ENCODE results near the gene UBL3. TPM values are rescaled to one million over a fixed set of nuclear protein-coding genes. Genes with fewer than 3 reads are reported as not detected.

The UBL3 gene
- total RNA-seq, 4 donors from 2014 or later, result 23.4 to 35.0 (median 33.3) TPM

DNA sequence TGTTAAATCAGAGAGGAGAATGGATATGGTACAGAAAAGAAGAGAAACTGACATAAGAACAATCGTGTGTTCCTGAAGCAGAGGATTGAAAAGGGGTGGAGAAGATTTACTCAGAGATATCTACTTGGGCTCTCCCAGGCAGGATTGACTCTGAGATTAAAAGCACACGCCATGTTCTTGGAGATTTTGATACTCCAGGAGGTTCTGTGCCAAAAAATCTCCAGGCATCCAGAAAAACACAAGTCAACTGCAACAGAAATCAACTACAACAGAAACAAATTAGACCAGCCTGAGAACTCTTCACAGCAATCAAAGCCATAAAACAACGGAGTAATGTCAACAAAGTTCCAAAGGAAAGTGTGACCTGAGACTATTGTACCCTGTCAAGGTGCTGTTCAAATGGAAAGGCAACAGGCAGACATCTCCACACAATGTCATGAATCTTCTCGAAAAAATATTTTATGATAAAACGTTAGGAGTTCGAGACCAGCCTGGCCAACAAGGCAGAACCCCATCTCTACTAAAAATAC, 104.2 kb downstream of the UBL3 start:
- Histone ChIP-seq H3K4me3 (no peak overlapping the region), H3K36me3 (no peaks in the 10 kb centered on the region), H3K9me3 (no peaks in the 10 kb centered on the region), H3K27ac (no peak overlapping the region), H3K4me1 (peaks cover 0 to 14% (median 0%) of the 10 kb centered on the region in 4 donors), H3K27me3 (no peaks in the 10 kb centered on the region)
- 62 to 64% methylated on average over 6 of the region's 6 CpGs for WGBS, 2 donors
- DNase-seq (ENCODE audit: low spot score in 2 of 2), result no peak
- no peak for TF ChIP-seq EP300 (IDR thresholded peaks at IDR 0.05)
- TF ChIP-seq POLR2A (IDR thresholded peaks at IDR 0.05), result no peak
- TF ChIP-seq CTCF (IDR thresholded peaks at IDR 0.05), result no peak

DNA sequence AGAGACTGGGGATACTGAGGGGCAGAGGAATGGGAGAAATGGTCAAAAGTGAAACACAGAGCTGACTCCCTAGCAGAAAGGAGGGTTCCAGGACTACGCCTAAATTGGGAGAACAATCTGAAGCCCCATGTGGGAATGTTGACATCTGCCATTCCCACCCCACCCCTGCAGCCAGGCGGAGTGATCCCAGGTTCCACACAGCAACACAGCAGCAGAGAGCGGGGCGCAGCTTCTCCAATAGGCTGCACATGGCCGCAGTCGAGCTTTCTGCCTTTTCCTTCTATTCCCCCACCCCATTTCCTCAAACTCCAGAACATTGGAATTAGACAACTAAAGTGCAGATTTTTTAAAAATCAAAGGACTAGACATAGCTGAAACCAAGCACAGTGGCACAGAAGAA, 104.7 kb downstream of the UBL3 start:
- no peak overlapping the region for H3K4me3 ChIP-seq
- DNase-seq (ENCODE audit: low spot score in 2 of 2), result no peak
- H3K9me3 ChIP-seq, result no peaks in the 10 kb centered on the region
- peaks cover 0 to 14% (median 0%) of the 10 kb centered on the region in 4 donors for H3K4me1 ChIP-seq
- TF ChIP-seq POLR2A (IDR thresholded peaks at IDR 0.05) (no peak), EP300 (IDR thresholded peaks at IDR 0.05) (no peak), CTCF (IDR thresholded peaks at IDR 0.05) (no peak)
- H3K27ac ChIP-seq, result no peak overlapping the region
- H3K36me3 ChIP-seq, result no peaks in the 10 kb centered on the region
- H3K27me3 ChIP-seq, result no peaks in the 10 kb centered on the region
- 83 to 90% methylated on average over 6 of the region's 6 CpGs for WGBS, 2 donors

GRCh38 chr13:29743201-29743786, 107.1 kb downstream of the UBL3 start:
- Histone ChIP-seq H3K36me3 (no peaks in the 10 kb centered on the region), H3K9me3 (no peaks in the 10 kb centered on the region), H3K4me1 (peaks cover 0 to 14% (median 0%) of the 10 kb centered on the region in 4 donors), H3K4me3 (no peak overlapping the region), H3K27ac (peak overlapping the region in 2 of 4 donors; percentile 50 to 60), H3K27me3 (no peaks in the 10 kb centered on the region)
- peak; percentile 30 to 64 for DNase-seq (ENCODE audit: low spot score in 2 of 2)
- WGBS, 2 donors, result 34 to 48% methylated on average over 16 of the region's 16 CpGs
- TF ChIP-seq EP300 (IDR thresholded peaks at IDR 0.05) (peak in 1 of 2 donors; percentile 70), POLR2A (IDR thresholded peaks at IDR 0.05) (no peak)

DNA sequence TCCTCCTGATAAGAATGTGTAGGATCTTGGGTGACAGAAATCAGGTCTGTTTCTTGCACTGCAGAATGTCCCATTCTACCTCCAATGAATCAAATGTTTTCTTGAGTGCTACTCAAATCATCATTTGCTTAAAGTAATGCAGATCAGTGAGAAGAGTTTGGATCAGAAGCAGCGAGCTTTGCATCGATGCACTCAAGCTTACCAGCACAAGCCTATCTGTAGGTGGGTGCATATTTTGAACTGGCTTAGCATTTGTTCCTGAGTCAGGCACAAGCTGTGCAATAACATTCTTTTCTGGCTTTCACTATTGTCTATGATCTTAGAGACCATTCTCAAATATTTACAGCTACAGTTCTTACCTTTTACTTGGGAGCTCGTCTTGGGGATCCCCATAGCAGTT, 109.5 kb downstream of the UBL3 start:
- no peak for TF ChIP-seq EP300 (IDR thresholded peaks at IDR 0.05)
- TF ChIP-seq CTCF (IDR thresholded peaks at IDR 0.05), result no peak
- no peak for TF ChIP-seq POLR2A (IDR thresholded peaks at IDR 0.05)
- no peak overlapping the region for H3K4me3 ChIP-seq
- WGBS, 2 donors, result 86 to 87% methylated on average over 3 of the region's 3 CpGs
- DNase-seq (ENCODE audit: low spot score in 2 of 2), result no peak
- no peaks in the 10 kb centered on the region for H3K36me3 ChIP-seq
- no peak overlapping the region for H3K27ac ChIP-seq
- peaks cover 0 to 14% (median 0%) of the 10 kb centered on the region in 4 donors for H3K4me1 ChIP-seq
- H3K9me3 ChIP-seq, result no peaks in the 10 kb centered on the region
- no peaks in the 10 kb centered on the region for H3K27me3 ChIP-seq

- H3K4me1 ChIP-seq, result peaks cover 0 to 8% (median 0%) of the 10 kb centered on the region in 4 donors
- no peaks in the 10 kb centered on the region for H3K27me3 ChIP-seq
- H3K36me3 ChIP-seq, result no peaks in the 10 kb centered on the region
- no peaks in the 10 kb centered on the region for H3K9me3 ChIP-seq
- WGBS, 2 donors, result 93% methylated on average over 5 of the region's 5 CpGs
- no peak overlapping the region for H3K27ac ChIP-seq
- H3K4me3 ChIP-seq, result no peak overlapping the region
- no peak for DNase-seq (ENCODE audit: low spot score in 2 of 2)
- no peak for TF ChIP-seq CTCF (IDR thresholded peaks at IDR 0.05)
- TF ChIP-seq EP300 (IDR thresholded peaks at IDR 0.05), result no peak
- TF ChIP-seq POLR2A (IDR thresholded peaks at IDR 0.05), result no peak
Measured at GRCh38 chr13:29737061-29737460, 113.4 kb downstream of the UBL3 start.

Data from tibial nerve (tissue), 4 donors.